H9 (cell line): Measurements from ENCODE around the gene CPLX4. TPM values are rescaled to one million over a fixed set of nuclear protein-coding genes. Genes with fewer than 3 reads are reported as not detected.

Source experiments
- DNase-seq: peaks from one replicate; pipeline ENCODE4 v3.0.0-alpha.2; 2017
- H2AFZ ChIP-seq: one replicate; pipeline ENCODE4 v1.6.1; 2013; ENCODE audit warnings: mild to moderate bottlenecking, low read length, control low read depth, moderate library complexity
- H2AK5ac ChIP-seq: 2 replicates; pipeline ENCODE4 v1.6.1; 2013; ENCODE audit warnings: low read length, control low read depth, mixed read lengths; ENCODE audit not compliant: insufficient read length
- H2BK120ac ChIP-seq: one replicate; pipeline ENCODE4 v1.6.1; 2013; ENCODE audit warnings: low read depth, mild to moderate bottlenecking, low read length, control low read depth, inconsistent platforms; ENCODE audit not compliant: poor library complexity, severe bottlenecking
- H2BK12ac ChIP-seq: 2 replicates; pipeline ENCODE4 v1.6.1; 2013; ENCODE audit warnings: low read length, control low read depth, mixed read lengths, low read depth; ENCODE audit not compliant: insufficient read length
- H2BK15ac ChIP-seq: 2 replicates; pipeline ENCODE4 v1.6.1; 2013; ENCODE audit warnings: low read depth, low read length, control low read depth
- H2BK20ac ChIP-seq: one replicate; pipeline ENCODE4 v1.6.1; 2013; ENCODE audit warnings: low read depth, mild to moderate bottlenecking, low read length, control low read depth, inconsistent platforms; ENCODE audit not compliant: poor library complexity, severe bottlenecking
- H2BK5ac ChIP-seq: 2 replicates; pipeline ENCODE4 v1.6.1; 2013; ENCODE audit warnings: low read length, control low read depth, mixed read lengths; ENCODE audit not compliant: insufficient read length
- H3K14ac ChIP-seq: 2 replicates; pipeline ENCODE4 v1.6.1; 2013; ENCODE audit warnings: low read length, control low read depth; ENCODE audit not compliant: insufficient read depth
- H3K18ac ChIP-seq: 2 replicates; pipeline ENCODE4 v1.6.1; 2013; ENCODE audit warnings: low read depth, mild to moderate bottlenecking, mixed read lengths, low read length, control low read depth; ENCODE audit not compliant: insufficient read length
- H3K23ac ChIP-seq: 2 replicates; pipeline ENCODE4 v1.6.1; 2013; ENCODE audit warnings: low read length, control low read depth, mixed read lengths, low read depth; ENCODE audit not compliant: insufficient read length
- H3K23me2 ChIP-seq: 2 replicates; pipeline ENCODE4 v1.6.1; 2013; ENCODE audit warnings: low read depth, mild to moderate bottlenecking, mixed read lengths, low read length, control low read depth; ENCODE audit not compliant: insufficient read length, poor library complexity, severe bottlenecking
- H3K27ac ChIP-seq: 2 replicates; pipeline ENCODE4 v1.5.1; 2013; ENCODE audit warnings: low read length, control low read depth, mixed read lengths, low read depth; ENCODE audit not compliant: insufficient read length
- H3K27me3 ChIP-seq: 2 replicates; pipeline ENCODE4 v1.6.1; 2013; ENCODE audit warnings: low read length, control low read depth, inconsistent platforms; ENCODE audit not compliant: insufficient read depth
- H3K4ac ChIP-seq: 2 replicates; pipeline ENCODE4 v1.6.1; 2013; ENCODE audit warnings: low read depth, mild to moderate bottlenecking, control low read depth, inconsistent platforms, low read length, moderate library complexity
- H3K4me1 ChIP-seq: 2 replicates; pipeline ENCODE4 v1.6.1; 2013; ENCODE audit warnings: low read length, control low read depth, inconsistent platforms; ENCODE audit not compliant: insufficient read depth
- H3K4me2 ChIP-seq: 2 replicates; pipeline ENCODE4 v1.6.1; 2013; ENCODE audit warnings: low read length, control low read depth, mixed read lengths; ENCODE audit not compliant: insufficient read length, insufficient read depth
- H3K56ac ChIP-seq: 2 replicates; pipeline ENCODE4 v1.6.1; 2013; ENCODE audit warnings: low read depth, mild to moderate bottlenecking, mixed read lengths, low read length, control low read depth; ENCODE audit not compliant: insufficient read length
- H3K79me1 ChIP-seq: 2 replicates; pipeline ENCODE4 v1.6.1; 2013; ENCODE audit warnings: low read depth, mild to moderate bottlenecking, moderate library complexity, low read length, control low read depth, inconsistent platforms; ENCODE audit not compliant: insufficient read depth, poor library complexity, severe bottlenecking
- H3K79me2 ChIP-seq: 2 replicates; pipeline ENCODE4 v1.6.1; 2013; ENCODE audit warnings: low read length, control low read depth, inconsistent platforms; ENCODE audit not compliant: insufficient read depth
- H3K9ac ChIP-seq: 2 replicates; pipeline ENCODE4 v1.6.1; 2013; ENCODE audit warnings: low read length, control low read depth, mixed read lengths; ENCODE audit not compliant: insufficient read length; ENCODE audit errors: extremely low read depth
- H3K9me3 ChIP-seq: one replicate; pipeline ENCODE4 v1.6.1; 2013; ENCODE audit warnings: low read depth, low read length, inconsistent platforms; ENCODE audit not compliant: control insufficient read depth
- H3T11ph ChIP-seq: one replicate; pipeline ENCODE4 v1.6.1; 2013; ENCODE audit warnings: mild to moderate bottlenecking, low read length, control low read depth, inconsistent platforms
- H4K20me1 ChIP-seq: one replicate; pipeline ENCODE4 v1.6.1; 2013; ENCODE audit not compliant: control insufficient read depth, insufficient read length, insufficient read depth
- H4K5ac ChIP-seq: 2 replicates; pipeline ENCODE4 v1.6.1; 2013; ENCODE audit warnings: low read depth, mild to moderate bottlenecking, mixed read lengths, low read length, control low read depth; ENCODE audit not compliant: insufficient read length
- H4K8ac ChIP-seq: replicated peaks from 2 replicates; pipeline ENCODE4 v1.6.1; 2013; ENCODE audit warnings: low read length, control low read depth, mixed read lengths, low read depth; ENCODE audit not compliant: insufficient read length
- H4K91ac ChIP-seq: 2 replicates; pipeline ENCODE4 v1.6.1; 2013; ENCODE audit warnings: low read depth, mild to moderate bottlenecking, moderate library complexity, mixed read lengths, low read length, control low read depth; ENCODE audit not compliant: insufficient read length
- H3K27ac Mint-ChIP-seq, 3 experiments: 2 replicates in 2 of 3; 3 replicates in 1 of 3; pipeline ENCODE4 v1.8.0; 2020 to 2021; ENCODE audit warnings: mixed read lengths in 3 of 3, mild to moderate bottlenecking in 1 of 3, moderate library complexity in 1 of 3
- H3K27me3 Mint-ChIP-seq: 2 replicates; pipeline ENCODE4 v1.8.0; 2021; ENCODE audit warnings: low read depth, mild to moderate bottlenecking, moderate library complexity, mixed read lengths
- H3K36me3 Mint-ChIP-seq, 3 experiments: 2 replicates in 2 of 3; 3 replicates in 1 of 3; pipeline ENCODE4 v1.8.0; 2020 to 2021; ENCODE audit warnings: low read depth in 3 of 3, mixed read lengths in 3 of 3; ENCODE audit not compliant: insufficient read depth in 1 of 3
- H3K4me1 Mint-ChIP-seq, 2 experiments: 2 replicates each; pipeline ENCODE4 v1.8.0; 2020; ENCODE audit warnings: mixed read lengths in 2 of 2
- H3K4me3 Mint-ChIP-seq, 2 experiments: 2 replicates in 1 of 2; 3 replicates in 1 of 2; pipeline ENCODE4 v1.8.0; 2020 to 2021; ENCODE audit warnings: mild to moderate bottlenecking in 2 of 2, mixed read lengths in 2 of 2, moderate library complexity in 1 of 2
- H3K9me3 Mint-ChIP-seq, 2 experiments: 2 replicates in 1 of 2; 3 replicates in 1 of 2; pipeline ENCODE4 v1.8.0; 2020; ENCODE audit warnings: mild to moderate bottlenecking in 2 of 2, mixed read lengths in 2 of 2, moderate library complexity in 1 of 2
- WGBS: extraction: QIAGEN DNeasy Blood & Tissue Kit; methylation state at CpG from one replicate; pipeline ENCODE4 v1.1.7; 2013; ENCODE audit warnings: missing lambda C conversion rate, low lambda C conversion rate, mixed read lengths; ENCODE audit not compliant: insufficient read length; ENCODE audit errors: extremely low coverage; 5-methylcytosine and 5-hydroxymethylcytosine counted together
- total RNA-seq: library from RNA; stranded (reverse); gene quantifications from 2 replicates; pipeline ENCODE4 v1.2.1, GENCODE V29; 2021
- TF ChIP-seq, protein P1 (sequence below): fragments of 200-600 bp; sonication (generic); conservative IDR thresholded peaks from 3 replicates; pipeline ENCODE4 v1.8.0; 2021; ENCODE audit warnings: antibody characterized with exemption, mild to moderate bottlenecking

CPLX4 gene
- total RNA-seq, 1 experiment from 2014 or later, result not detected

GRCh38 chr18:59279193-59279592, 39.3 kb downstream of the CPLX4 start:
- Mint-ChIP-seq H3K4me1 (peaks cover 19 to 24% of the 10 kb centered on the region in 2 experiments), H3K27ac (no peak overlapping the region), H3K27me3 (peaks cover 99% of the 10 kb centered on the region), H3K36me3 (no peaks in the 10 kb centered on the region), H3K9me3 (peaks cover 0 to 5% of the 10 kb centered on the region in 2 experiments; a peak in 1 of 5 replicates), H3K4me3 (no peak overlapping the region)
- no peak overlapping the region for H2AFZ ChIP-seq
- peaks cover 4% of the 10 kb centered on the region for H3K23me2 ChIP-seq
- WGBS, result no CpG with 5 or more reads among the region's 3 CpGs
- no peak overlapping the region for H3K4ac ChIP-seq
- no peak overlapping the region for H3K4me2 ChIP-seq
- TF ChIP-seq, protein P1, sequence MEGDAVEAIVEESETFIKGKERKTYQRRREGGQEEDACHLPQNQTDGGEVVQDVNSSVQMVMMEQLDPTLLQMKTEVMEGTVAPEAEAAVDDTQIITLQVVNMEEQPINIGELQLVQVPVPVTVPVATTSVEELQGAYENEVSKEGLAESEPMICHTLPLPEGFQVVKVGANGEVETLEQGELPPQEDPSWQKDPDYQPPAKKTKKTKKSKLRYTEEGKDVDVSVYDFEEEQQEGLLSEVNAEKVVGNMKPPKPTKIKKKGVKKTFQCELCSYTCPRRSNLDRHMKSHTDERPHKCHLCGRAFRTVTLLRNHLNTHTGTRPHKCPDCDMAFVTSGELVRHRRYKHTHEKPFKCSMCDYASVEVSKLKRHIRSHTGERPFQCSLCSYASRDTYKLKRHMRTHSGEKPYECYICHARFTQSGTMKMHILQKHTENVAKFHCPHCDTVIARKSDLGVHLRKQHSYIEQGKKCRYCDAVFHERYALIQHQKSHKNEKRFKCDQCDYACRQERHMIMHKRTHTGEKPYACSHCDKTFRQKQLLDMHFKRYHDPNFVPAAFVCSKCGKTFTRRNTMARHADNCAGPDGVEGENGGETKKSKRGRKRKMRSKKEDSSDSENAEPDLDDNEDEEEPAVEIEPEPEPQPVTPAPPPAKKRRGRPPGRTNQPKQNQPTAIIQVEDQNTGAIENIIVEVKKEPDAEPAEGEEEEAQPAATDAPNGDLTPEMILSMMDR, result no peak
- H4K8ac ChIP-seq, result no peak overlapping the region
- H3K14ac ChIP-seq, result no peak overlapping the region
- no peak overlapping the region for H3K23ac ChIP-seq
- H3K79me2 ChIP-seq, result no peaks in the 10 kb centered on the region
- no peak overlapping the region for H3K9ac ChIP-seq
- H4K5ac ChIP-seq, result no peak overlapping the region
- no peak overlapping the region for H2BK20ac ChIP-seq
- H2BK120ac ChIP-seq, result no peak overlapping the region
- DNase-seq, result no peak
- no peak overlapping the region for H3K27ac ChIP-seq
- no peaks in the 10 kb centered on the region for H3K4me1 ChIP-seq
- no peak overlapping the region for H2BK15ac ChIP-seq
- no peaks in the 10 kb centered on the region for H3K79me1 ChIP-seq
- no peak overlapping the region for H2BK12ac ChIP-seq
- H3T11ph ChIP-seq, result no peak overlapping the region
- H3K18ac ChIP-seq, result no peak overlapping the region
- H4K20me1 ChIP-seq, result no peaks in the 10 kb centered on the region
- H2BK5ac ChIP-seq, result no peak overlapping the region
- H3K56ac ChIP-seq, result no peak overlapping the region
- peaks cover 32% of the 10 kb centered on the region for H3K27me3 ChIP-seq
- H2AK5ac ChIP-seq, result no peak overlapping the region
- no peak overlapping the region for H4K91ac ChIP-seq
- H3K9me3 ChIP-seq, result no peaks in the 10 kb centered on the region
